GM19035 (cell line): ENCODE measurements around the gene TEX19.
"Not testable (repeated sequence)": the region's sequence is repeated elsewhere in the genome, so short reads cannot be mapped to it uniquely, and the experiment has no call there.

Source experiments
- ATAC-seq: cut with Tn5 transposase; IDR thresholded peaks from one replicate; pipeline ENCODE4 v1.9.1; 2021; ENCODE audit not compliant: unreplicated experiment

The TEX19 gene

GRCh38 chr17:82334204-82334621 lies 24.8 kb upstream of the TEX19 start:
- no peak for ATAC-seq

- no peak for ATAC-seq
These were observed 24.2 kb upstream of the TEX19 start for GRCh38 chr17:82334622-82335394.

GRCh38 chr17:82338858-82339633 lies 20.0 kb upstream of the TEX19 start:
- ATAC-seq, result no peak

GRCh38 chr17:82339634-82340580 lies 19.1 kb upstream of the TEX19 start:
- no peak for ATAC-seq

GRCh38 chr17:82342361-82343079 lies 16.5 kb upstream of the TEX19 start:
- no peak for ATAC-seq

GRCh38 chr17:82343560-82343959 lies 15.5 kb upstream of the TEX19 start:
- no peak for ATAC-seq

GRCh38 chr17:82344175-82344907 lies 14.7 kb upstream of the TEX19 start:
- no peak for ATAC-seq

- ATAC-seq, result no peak
These were observed 13.7 kb upstream of the TEX19 start for GRCh38 chr17:82345151-82345976.

- no peak for ATAC-seq
These were observed 12.4 kb upstream of the TEX19 start for GRCh38 chr17:82346342-82347300.

GRCh38 chr17:82347994-82348393 lies 11.1 kb upstream of the TEX19 start:
- not testable (repeated sequence) for ATAC-seq

GRCh38 chr17:82348434-82348833 lies 10.6 kb upstream of the TEX19 start:
- ATAC-seq, result no peak

GRCh38 chr17:82348866-82349265 lies 10.2 kb upstream of the TEX19 start:
- no peak for ATAC-seq

GRCh38 chr17:82349287-82349701 lies 9.8 kb upstream of the TEX19 start:
- ATAC-seq, result no peak

- no peak for ATAC-seq
These were observed 8.6 kb upstream of the TEX19 start for GRCh38 chr17:82350182-82351030.

- ATAC-seq, result no peak
These were observed 7.8 kb upstream of the TEX19 start for GRCh38 chr17:82351254-82351712.

GRCh38 chr17:82351713-82352488 lies 7.1 kb upstream of the TEX19 start:
- ATAC-seq, result no peak
